GM06990 (cell line): ENCODE measurements around the gene SEPTIN8.

Source experiments
- DNase-seq: peaks from one replicate; pipeline ENCODE4 v3.0.0-alpha.2; 2011; ENCODE audit not compliant: insufficient read length; ENCODE audit errors: extremely low read depth
- H3K27me3 ChIP-seq: replicated peaks from 2 replicates; pipeline ENCODE4 v1.6.0; 2011; ENCODE audit warnings: low read length; ENCODE audit not compliant: control insufficient read depth, insufficient read depth
- H3K36me3 ChIP-seq: 2 replicates; pipeline ENCODE4 v1.5.1; 2011; ENCODE audit warnings: low read length; ENCODE audit not compliant: control insufficient read depth, insufficient read depth
- H3K4me3 ChIP-seq: replicated peaks from 2 replicates; pipeline ENCODE4 v1.5.1; 2011; ENCODE audit warnings: low read depth, mild to moderate bottlenecking, control low read depth, low read length
- TF ChIP-seq, protein P1 (sequence below): IDR thresholded peaks from 2 replicates; pipeline ENCODE4 v1.5.1; 2011; ENCODE audit warnings: low read length, control low read depth, mild to moderate bottlenecking, inconsistent platforms; ENCODE audit not compliant: insufficient read depth, poor library complexity, severe bottlenecking

The SEPTIN8 gene

DNA sequence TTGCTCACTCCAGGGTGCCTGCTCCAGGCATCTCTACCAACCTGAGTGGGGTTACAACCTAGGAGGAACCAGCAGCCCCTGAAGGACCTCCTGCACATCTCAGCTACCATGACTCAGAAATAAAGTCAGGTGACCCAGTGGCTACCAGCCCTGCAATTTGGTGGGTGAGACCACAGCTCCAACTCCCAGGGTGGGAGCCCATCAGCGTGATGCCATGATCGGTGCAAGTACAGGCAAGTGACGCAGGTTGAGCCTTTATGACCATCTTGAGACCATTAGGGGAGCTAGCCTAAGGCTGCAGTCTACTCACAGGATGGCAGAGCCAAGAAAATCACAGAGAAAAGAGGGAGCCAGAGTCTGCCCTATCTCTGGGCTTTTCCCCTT is 8.6 kb downstream of the SEPTIN8 start:
- Histone ChIP-seq H3K36me3 (peaks cover 3% of the 10 kb centered on the region), H3K4me3 (no peak overlapping the region), H3K27me3 (no peaks in the 10 kb centered on the region)
- TF ChIP-seq, protein P1, sequence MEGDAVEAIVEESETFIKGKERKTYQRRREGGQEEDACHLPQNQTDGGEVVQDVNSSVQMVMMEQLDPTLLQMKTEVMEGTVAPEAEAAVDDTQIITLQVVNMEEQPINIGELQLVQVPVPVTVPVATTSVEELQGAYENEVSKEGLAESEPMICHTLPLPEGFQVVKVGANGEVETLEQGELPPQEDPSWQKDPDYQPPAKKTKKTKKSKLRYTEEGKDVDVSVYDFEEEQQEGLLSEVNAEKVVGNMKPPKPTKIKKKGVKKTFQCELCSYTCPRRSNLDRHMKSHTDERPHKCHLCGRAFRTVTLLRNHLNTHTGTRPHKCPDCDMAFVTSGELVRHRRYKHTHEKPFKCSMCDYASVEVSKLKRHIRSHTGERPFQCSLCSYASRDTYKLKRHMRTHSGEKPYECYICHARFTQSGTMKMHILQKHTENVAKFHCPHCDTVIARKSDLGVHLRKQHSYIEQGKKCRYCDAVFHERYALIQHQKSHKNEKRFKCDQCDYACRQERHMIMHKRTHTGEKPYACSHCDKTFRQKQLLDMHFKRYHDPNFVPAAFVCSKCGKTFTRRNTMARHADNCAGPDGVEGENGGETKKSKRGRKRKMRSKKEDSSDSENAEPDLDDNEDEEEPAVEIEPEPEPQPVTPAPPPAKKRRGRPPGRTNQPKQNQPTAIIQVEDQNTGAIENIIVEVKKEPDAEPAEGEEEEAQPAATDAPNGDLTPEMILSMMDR, result no peak
- DNase-seq, result no peak

DNA sequence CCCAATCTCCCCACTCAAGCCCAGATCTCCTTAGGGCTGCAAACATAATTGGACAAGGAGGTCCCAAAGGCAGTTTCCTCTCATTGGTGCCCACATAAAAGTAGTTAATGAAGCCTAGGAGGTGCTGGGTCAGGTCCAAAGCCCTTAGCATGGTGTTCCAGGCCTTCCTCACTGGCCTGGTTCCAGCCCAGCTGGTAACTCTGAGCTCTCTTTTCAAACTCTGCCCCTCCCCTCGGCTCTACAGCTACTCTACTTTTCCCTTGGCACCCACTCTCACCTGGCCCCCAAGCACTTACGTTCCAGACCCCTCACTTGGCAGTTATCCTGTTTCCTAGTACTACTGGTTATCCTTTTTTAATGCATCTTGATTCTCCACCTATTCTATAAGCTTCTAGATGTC is 9.9 kb downstream of the SEPTIN8 start:
- H3K36me3 ChIP-seq, result peaks cover 3% of the 10 kb centered on the region
- no peak for DNase-seq
- no peaks in the 10 kb centered on the region for H3K27me3 ChIP-seq
- TF ChIP-seq, protein P1, result no peak
- H3K4me3 ChIP-seq, result no peak overlapping the region

DNA sequence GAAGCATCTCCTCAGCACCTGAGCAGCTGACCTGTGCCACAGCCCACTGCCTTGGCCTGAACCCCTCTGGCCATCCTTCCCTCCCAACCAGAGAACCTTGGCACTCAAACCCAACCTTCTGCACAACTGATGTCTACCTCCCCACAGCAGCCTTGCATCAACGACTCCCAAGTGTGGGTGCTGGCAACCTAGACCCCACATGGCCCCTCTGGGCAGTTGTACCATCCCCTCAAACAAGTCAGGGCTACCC is 10.3 kb downstream of the SEPTIN8 start:
- no peak for DNase-seq
- TF ChIP-seq, protein P1, result no peak
- H3K27me3 ChIP-seq, result no peaks in the 10 kb centered on the region
- H3K4me3 ChIP-seq, result no peak overlapping the region
- peaks cover 3% of the 10 kb centered on the region for H3K36me3 ChIP-seq

DNA sequence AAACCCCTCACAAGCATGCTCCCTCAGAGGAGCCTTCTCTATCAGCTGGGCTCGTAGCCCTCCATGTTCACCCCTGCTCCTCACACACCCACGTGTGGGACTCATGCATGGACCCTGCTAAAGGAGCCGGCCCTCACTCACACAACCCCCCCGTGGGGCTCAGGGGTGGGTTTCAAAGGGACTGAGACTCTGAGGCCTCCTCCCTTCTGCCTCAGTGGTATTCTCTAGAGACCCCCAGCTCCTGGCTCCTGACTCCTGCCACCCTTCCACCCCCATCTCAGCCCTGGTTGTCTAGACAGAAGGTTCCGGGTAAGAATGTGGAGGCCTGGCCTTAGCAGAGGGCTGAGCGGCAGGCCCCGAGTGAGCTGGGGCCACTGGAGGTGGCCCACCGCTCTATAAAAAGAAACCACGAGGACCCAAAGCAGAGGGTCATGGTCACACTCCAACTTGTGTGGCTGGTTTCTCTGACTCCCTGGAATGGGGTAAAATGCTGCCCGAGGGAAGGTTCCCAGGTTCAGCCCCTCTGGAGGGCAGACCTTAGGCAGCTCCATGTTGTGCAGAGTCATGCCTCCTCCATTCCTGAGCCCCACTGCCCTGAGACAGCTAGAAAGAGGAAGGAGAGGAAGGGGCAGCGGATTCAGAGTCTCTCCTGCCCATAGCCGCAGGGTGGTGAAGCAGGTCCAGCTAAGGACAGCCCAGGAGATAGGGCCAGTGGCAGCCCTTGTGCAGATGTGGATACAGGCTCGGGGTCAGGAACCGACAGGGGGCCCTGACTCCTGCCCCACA is 10.8 kb downstream of the SEPTIN8 start:
- TF ChIP-seq, protein P1, result no peak
- peaks cover 6% of the 10 kb centered on the region for H3K36me3 ChIP-seq
- DNase-seq, result no peak
- no peaks in the 10 kb centered on the region for H3K27me3 ChIP-seq
- no peak overlapping the region for H3K4me3 ChIP-seq

DNA sequence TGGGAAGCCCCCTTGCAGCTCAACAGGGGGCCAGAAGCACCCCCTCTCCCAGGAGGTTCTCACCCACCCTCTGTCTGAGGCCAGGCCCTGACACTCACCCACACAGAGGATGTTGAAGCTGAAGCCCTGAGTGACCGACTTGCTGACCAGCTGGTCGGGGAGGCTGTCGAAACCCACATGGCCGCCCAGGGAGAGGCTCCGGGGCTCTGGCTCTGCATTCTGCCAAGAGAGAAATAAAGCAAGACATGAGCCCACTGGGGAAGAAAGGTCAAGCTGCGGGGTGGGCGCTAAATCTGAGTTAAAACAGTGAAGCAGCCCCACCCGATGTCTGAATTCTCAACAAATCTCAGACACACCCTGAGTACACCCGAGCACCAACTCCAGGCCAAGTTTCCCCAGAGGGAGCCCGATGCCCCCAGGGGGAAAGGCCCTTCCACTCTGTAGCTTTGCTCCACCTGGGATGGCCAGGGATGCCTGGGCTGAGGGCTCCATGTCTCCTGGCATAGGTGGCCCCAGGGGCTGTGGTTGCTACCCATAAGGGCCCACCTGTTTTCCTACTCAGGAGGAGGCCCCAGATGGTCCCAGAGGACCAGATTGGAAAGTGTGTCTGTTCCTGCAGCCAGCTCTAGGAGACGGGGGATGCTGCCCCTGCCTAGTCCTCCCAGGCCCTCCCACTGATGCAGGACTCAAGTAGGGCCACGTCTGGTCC is 11.6 kb downstream of the SEPTIN8 start:
- TF ChIP-seq, protein P1, result no peak
- no peak for DNase-seq
- Histone ChIP-seq H3K27me3 (no peaks in the 10 kb centered on the region), H3K4me3 (no peak overlapping the region), H3K36me3 (peaks cover 8% of the 10 kb centered on the region)
